ENCODE results near the gene MICAL3.
"Not testable (repeated sequence)": the region's sequence is repeated elsewhere in the genome, so short reads cannot be mapped to it uniquely, and the experiment has no call there.

Gene MICAL3

GRCh38 chr22:18021431-18021830 lies 2.9 kb downstream of the MICAL3 start:
- Histone ChIP-seq H3K4me3 (ENCODE audit: low read depth, low read length) (no peak overlapping the region), H3K9me3 (no peaks in the 10 kb centered on the region), H3K27me3 (no peaks in the 10 kb centered on the region), H3K4me1 (no peaks in the 10 kb centered on the region), H3K36me3 (no peaks in the 10 kb centered on the region)
- no peak for DNase-seq
- TF ChIP-seq CTCF (IDR thresholded peaks at IDR 0.05; ENCODE audit: low read depth, low read length) = no peak

GRCh38 chr22:18020743-18021142 lies 3.6 kb downstream of the MICAL3 start:
- not testable (repeated sequence) for H3K4me1 ChIP-seq; H3K27me3 ChIP-seq; H3K36me3 ChIP-seq; H3K9me3 ChIP-seq; H3K4me3 ChIP-seq (ENCODE audit: low read depth, low read length); DNase-seq

GRCh38 chr22:18013947-18014346 lies 10.4 kb downstream of the MICAL3 start:
- Histone ChIP-seq H3K9me3 (no peaks in the 10 kb centered on the region), H3K27me3 (no peaks in the 10 kb centered on the region), H3K4me3 (ENCODE audit: low read depth, low read length) (no peak overlapping the region), H3K4me1 (no peaks in the 10 kb centered on the region), H3K36me3 (no peaks in the 10 kb centered on the region)
- no peak for DNase-seq
- no peak for TF ChIP-seq CTCF (IDR thresholded peaks at IDR 0.05; ENCODE audit: low read depth, low read length)

GRCh38 chr22:18013436-18013835 lies 10.9 kb downstream of the MICAL3 start:
- Histone ChIP-seq H3K36me3 (no peaks in the 10 kb centered on the region), H3K4me1 (no peaks in the 10 kb centered on the region), H3K27me3 (no peaks in the 10 kb centered on the region), H3K9me3 (no peaks in the 10 kb centered on the region), H3K4me3 (ENCODE audit: low read depth, low read length) (no peak overlapping the region)
- no peak for DNase-seq
- TF ChIP-seq CTCF (IDR thresholded peaks at IDR 0.05; ENCODE audit: low read depth, low read length) = no peak

GRCh38 chr22:18012531-18012930 lies 11.8 kb downstream of the MICAL3 start:
- TF ChIP-seq CTCF (IDR thresholded peaks at IDR 0.05; ENCODE audit: low read depth, low read length) = no peak
- H3K4me3 ChIP-seq (ENCODE audit: low read depth, low read length) = no peak overlapping the region
- no peaks in the 10 kb centered on the region for H3K9me3 ChIP-seq
- no peaks in the 10 kb centered on the region for H3K4me1 ChIP-seq
- no peaks in the 10 kb centered on the region for H3K36me3 ChIP-seq
- no peak for DNase-seq
- H3K27me3 ChIP-seq = no peaks in the 10 kb centered on the region

GRCh38 chr22:18010266-18010665 lies 14.1 kb downstream of the MICAL3 start:
- no peak for DNase-seq
- H3K27me3 ChIP-seq = no peaks in the 10 kb centered on the region
- H3K4me1 ChIP-seq = no peaks in the 10 kb centered on the region
- TF ChIP-seq CTCF (IDR thresholded peaks at IDR 0.05; ENCODE audit: low read depth, low read length) = no peak
- H3K4me3 ChIP-seq (ENCODE audit: low read depth, low read length) = no peak overlapping the region
- no peaks in the 10 kb centered on the region for H3K9me3 ChIP-seq
- H3K36me3 ChIP-seq = no peaks in the 10 kb centered on the region

- Histone ChIP-seq H3K27me3 (no peaks in the 10 kb centered on the region), H3K4me1 (no peaks in the 10 kb centered on the region), H3K4me3 (ENCODE audit: low read depth, low read length) (no peak overlapping the region), H3K9me3 (no peaks in the 10 kb centered on the region), H3K36me3 (no peaks in the 10 kb centered on the region)
- no peak for DNase-seq
- no peak for TF ChIP-seq CTCF (IDR thresholded peaks at IDR 0.05; ENCODE audit: low read depth, low read length)
These were observed 16.2 kb downstream of the MICAL3 start for GRCh38 chr22:18008136-18008535.

Measured in BE2C (cell line).